ENCODE data around the gene HSD3B1. TPM values are rescaled to one million over a fixed set of nuclear protein-coding genes. Genes with fewer than 3 reads are reported as not detected.
"Not testable (repeated sequence)": the region's sequence is repeated elsewhere in the genome, so short reads cannot be mapped to it uniquely, and the experiment has no call there.

Gene HSD3B1
- total RNA-seq, 6 experiments from 2014 or later = not detected

DNA sequence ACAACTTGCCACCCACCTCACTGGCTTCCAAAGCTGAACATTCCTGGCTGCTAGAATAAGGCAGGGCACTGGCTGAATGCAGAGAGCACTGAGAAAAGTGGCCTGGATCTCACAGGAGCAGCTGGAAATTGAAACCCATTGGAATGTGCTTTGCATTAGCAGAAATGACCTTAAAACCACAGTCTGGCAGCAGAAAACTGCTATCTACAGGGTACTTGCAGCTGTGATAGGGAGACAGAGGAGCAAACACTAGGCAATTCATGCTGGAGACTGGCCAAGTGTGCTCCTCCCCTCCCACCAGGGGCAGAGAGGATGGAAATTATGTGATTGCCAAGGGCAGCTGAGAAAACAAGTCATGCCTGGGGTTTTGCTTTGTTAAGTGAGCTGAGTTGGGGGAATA is 47.2 kb downstream of the HSD3B1 start:
- Mint-ChIP-seq H3K36me3 (ENCODE audit: low read depth) (no peaks in the 10 kb centered on the region), H3K27me3 (ENCODE audit: insufficient read depth) (peaks cover 13% of the 10 kb centered on the region), H3K27ac (peak overlapping the region; percentile 16; the same call in 1 of the 2 replicates), H3K4me3 (no peak overlapping the region), H3K9me3 (no peaks in the 10 kb centered on the region), H3K4me1 (ENCODE audit: low read depth) (peaks cover 21% of the 10 kb centered on the region)
- TF ChIP-seq, protein P1, sequence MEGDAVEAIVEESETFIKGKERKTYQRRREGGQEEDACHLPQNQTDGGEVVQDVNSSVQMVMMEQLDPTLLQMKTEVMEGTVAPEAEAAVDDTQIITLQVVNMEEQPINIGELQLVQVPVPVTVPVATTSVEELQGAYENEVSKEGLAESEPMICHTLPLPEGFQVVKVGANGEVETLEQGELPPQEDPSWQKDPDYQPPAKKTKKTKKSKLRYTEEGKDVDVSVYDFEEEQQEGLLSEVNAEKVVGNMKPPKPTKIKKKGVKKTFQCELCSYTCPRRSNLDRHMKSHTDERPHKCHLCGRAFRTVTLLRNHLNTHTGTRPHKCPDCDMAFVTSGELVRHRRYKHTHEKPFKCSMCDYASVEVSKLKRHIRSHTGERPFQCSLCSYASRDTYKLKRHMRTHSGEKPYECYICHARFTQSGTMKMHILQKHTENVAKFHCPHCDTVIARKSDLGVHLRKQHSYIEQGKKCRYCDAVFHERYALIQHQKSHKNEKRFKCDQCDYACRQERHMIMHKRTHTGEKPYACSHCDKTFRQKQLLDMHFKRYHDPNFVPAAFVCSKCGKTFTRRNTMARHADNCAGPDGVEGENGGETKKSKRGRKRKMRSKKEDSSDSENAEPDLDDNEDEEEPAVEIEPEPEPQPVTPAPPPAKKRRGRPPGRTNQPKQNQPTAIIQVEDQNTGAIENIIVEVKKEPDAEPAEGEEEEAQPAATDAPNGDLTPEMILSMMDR (IDR thresholded peaks at IDR 0.05) = no peak
- DNase-seq = peak; percentile 69

DNA sequence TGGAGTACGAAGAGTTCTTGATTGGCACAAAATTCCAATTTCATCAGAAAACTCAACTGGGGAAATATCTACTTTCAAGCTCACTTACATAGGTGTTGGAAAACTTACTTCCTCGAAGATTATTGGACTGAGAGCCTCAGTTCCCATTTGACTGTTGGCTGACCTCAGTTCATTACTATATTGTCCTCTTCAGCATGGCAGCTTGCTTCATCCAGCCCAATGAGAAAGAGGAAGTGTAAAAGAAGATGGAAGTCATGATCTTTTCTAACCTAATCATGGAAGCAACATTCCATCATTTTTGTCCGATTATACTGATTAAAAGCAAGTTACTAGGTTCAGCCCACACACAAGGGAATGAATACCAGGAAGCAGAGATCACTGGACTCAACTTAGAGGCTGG is 49.4 kb downstream of the HSD3B1 start:
- Mint-ChIP-seq H3K4me1 (ENCODE audit: low read depth) (peaks cover 21% of the 10 kb centered on the region), H3K27me3 (ENCODE audit: insufficient read depth) (peaks cover 7% of the 10 kb centered on the region), H3K27ac (no peak overlapping the region), H3K9me3 (no peaks in the 10 kb centered on the region), H3K4me3 (no peak overlapping the region), H3K36me3 (ENCODE audit: low read depth) (no peaks in the 10 kb centered on the region)
- no peak for DNase-seq
- TF ChIP-seq, protein P1 (IDR thresholded peaks at IDR 0.05) = no peak

DNA sequence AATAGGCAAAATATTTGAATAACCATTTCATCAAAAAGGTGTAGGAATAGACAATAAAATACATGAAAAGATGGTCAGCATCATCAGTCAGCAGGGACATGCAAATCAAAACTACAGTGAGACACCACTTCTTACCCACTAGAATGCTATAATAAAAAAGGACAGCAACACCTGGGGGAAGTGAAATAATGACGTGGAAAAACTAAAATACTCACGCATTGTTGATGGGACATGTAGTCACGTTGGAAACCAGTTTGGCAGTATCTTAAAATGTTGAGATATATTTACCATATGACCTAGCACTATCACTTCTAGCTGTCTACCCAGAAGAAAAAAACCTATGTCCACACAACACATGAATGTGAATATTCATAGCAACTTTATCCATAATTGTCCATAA is 53.4 kb downstream of the HSD3B1 start:
- H3K4me3 Mint-ChIP-seq; H3K36me3 Mint-ChIP-seq (ENCODE audit: low read depth); H3K9me3 Mint-ChIP-seq; H3K4me1 Mint-ChIP-seq (ENCODE audit: low read depth); H3K27ac Mint-ChIP-seq; DNase-seq: not testable (repeated sequence)
- H3K27me3 Mint-ChIP-seq (ENCODE audit: insufficient read depth) = peaks cover 12% of the 10 kb centered on the region; the same call in 1 of the 2 replicates

DNA sequence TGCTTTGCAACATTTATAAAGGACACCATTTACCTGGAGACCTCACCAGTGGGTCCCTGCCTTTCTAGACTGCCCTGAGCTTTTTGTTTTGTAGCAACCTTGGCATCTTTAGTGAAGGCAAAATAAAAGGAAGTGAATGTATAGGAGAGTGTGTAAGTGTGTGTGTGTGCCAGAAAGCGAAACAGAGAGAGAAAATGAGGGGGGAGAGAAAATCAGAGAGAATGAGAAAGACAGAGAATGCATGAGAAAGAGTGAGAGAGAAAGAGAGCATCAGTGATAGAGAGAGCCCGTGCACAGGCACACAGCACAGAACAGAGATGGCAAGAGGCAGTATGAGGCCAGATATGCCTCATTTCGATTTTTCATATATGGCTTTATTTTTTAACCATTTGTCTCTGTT is 57.5 kb downstream of the HSD3B1 start:
- H3K36me3 Mint-ChIP-seq (ENCODE audit: low read depth) = no peaks in the 10 kb centered on the region
- TF ChIP-seq, protein P1 (IDR thresholded peaks at IDR 0.05) = no peak
- H3K9me3 Mint-ChIP-seq = no peaks in the 10 kb centered on the region
- no peaks in the 10 kb centered on the region for H3K4me1 Mint-ChIP-seq (ENCODE audit: low read depth)
- peaks cover 17% of the 10 kb centered on the region for H3K27me3 Mint-ChIP-seq (ENCODE audit: insufficient read depth)
- no peak overlapping the region for H3K27ac Mint-ChIP-seq
- no peak for DNase-seq
- no peak overlapping the region for H3K4me3 Mint-ChIP-seq

Other genes with a start within 250 kb of the HSD3B1 start
- not detected for gene HAO2, start 138.4 kb upstream of the HSD3B1 start, total RNA-seq (2021; fragmentation: NEBNext Ultra II Directional; extraction: Animal tissue kit (Norgen Biotek cat#: 25700))
- not detected for gene HSD3B2, start 92.1 kb upstream of the HSD3B1 start, total RNA-seq (2021; fragmentation: NEBNext Ultra II Directional; extraction: Animal tissue kit (Norgen Biotek cat#: 25700))
- gene ZNF697, start 141.1 kb downstream of the HSD3B1 start, total RNA-seq (2021; fragmentation: NEBNext Ultra II Directional; extraction: Animal tissue kit (Norgen Biotek cat#: 25700)) = 1 to 10 TPM; 7.5 to 8.5 (median 8.1) TPM
- 100 to 1,000 TPM in 1 of 6 experiments, 10 to 100 TPM in 5; 56.4 to 109 (median 87.0) TPM for gene PHGDH, start 204.7 kb downstream of the HSD3B1 start, total RNA-seq (2021; fragmentation: NEBNext Ultra II Directional; extraction: Animal tissue kit (Norgen Biotek cat#: 25700))